Measurements from ENCODE around the gene COG1. TPM values are rescaled to one million over a fixed set of nuclear protein-coding genes. Genes with fewer than 3 reads are reported as not detected.

COG1 gene
- polyA plus RNA-seq, 1 of the 3 experiments (the other 2 are of a cell fraction) = 52.8 TPM

DNA sequence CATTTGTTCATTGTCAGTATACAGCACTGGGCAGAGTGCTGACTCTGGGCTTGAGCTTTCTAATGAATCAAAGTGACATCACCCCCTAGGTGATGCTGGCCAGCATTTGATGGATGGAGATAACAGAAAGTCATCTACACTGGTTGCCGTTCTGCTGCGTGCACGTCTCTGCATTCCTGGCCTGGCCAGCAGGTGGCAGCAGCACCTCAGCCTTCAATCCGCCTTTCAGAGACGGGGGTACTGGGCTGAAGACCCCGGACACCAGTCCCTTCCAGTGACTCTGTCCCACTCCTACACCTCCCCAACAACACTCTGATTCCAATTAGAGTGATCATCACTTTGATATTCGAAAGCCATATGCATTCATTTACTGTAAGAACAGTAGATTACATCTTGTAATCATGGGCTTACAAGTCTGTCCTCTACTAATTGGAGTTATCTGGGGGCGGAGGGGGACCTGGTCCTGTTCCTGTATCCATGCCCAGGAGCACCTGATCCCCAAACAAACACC is 62.9 kb downstream of the COG1 start (continued):
- TF ChIP-seq, protein P1, sequence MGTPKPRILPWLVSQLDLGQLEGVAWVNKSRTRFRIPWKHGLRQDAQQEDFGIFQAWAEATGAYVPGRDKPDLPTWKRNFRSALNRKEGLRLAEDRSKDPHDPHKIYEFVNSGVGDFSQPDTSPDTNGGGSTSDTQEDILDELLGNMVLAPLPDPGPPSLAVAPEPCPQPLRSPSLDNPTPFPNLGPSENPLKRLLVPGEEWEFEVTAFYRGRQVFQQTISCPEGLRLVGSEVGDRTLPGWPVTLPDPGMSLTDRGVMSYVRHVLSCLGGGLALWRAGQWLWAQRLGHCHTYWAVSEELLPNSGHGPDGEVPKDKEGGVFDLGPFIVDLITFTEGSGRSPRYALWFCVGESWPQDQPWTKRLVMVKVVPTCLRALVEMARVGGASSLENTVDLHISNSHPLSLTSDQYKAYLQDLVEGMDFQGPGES (IDR thresholded peaks at IDR 0.05; ENCODE audit: low read depth, low read length) = no peak
- TF ChIP-seq RXRA (IDR thresholded peaks at IDR 0.05; ENCODE audit: borderline replicate concordance, low read depth) (no peak), CHD2 (IDR thresholded peaks at IDR 0.05; ENCODE audit: low read length, partially characterized antibody) (peak; percentile 76), RAD21 (IDR thresholded peaks at IDR 0.05; ENCODE audit: low read length) (peak; percentile 100), YY1 (IDR thresholded peaks at IDR 0.05; ENCODE audit: low read depth) (no peak), ZBTB33 (IDR thresholded peaks at IDR 0.05; ENCODE audit: borderline replicate concordance, low read depth) (no peak), EP300 (IDR thresholded peaks at IDR 0.05; ENCODE audit: borderline replicate concordance in 1 of 2, low read depth in 1 of 2, low read length in 1 of 2) (peak in 1 of 2 experiments; percentile 94; a peak in 2 of 4 replicates)

DNA sequence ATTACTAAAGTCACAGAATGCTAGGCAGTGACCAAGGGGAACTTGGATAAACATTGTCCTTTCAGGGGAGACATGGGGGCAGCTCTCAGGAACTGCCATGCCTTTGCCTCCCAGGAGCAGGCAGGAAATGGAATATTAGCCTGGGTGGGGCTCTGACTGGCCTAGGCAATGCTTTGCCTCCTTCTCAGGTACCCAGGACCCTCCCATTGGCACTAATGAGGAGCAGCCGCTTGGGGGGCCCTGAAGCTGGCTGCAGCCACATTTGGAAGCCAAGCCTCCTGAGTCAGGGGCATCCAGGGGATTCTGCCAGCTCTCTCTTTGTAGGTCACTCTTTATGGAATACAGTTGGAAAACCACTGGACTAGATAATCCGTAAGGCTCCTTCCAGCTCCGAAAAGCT is 63.4 kb downstream of the COG1 start:
- no peak overlapping the region for H2AFZ ChIP-seq (ENCODE audit: low read depth)
- H3K27ac ChIP-seq (ENCODE audit: low read depth in 2 of 2, low read length in 1 of 2) = peak overlapping the region in 1 of 2 experiments; percentile 47; a peak in 2 of 4 replicates
- no peak overlapping the region for H3K4me2 ChIP-seq
- 94% methylated on average over 3 of the region's 3 CpGs for WGBS (ENCODE audit: low lambda C conversion rate)
- no peak for DNase-seq
- no peaks in the 10 kb centered on the region for H3K79me2 ChIP-seq (ENCODE audit: insufficient read depth)
- H3K36me3 ChIP-seq (replicated peaks in 1 of 2; ENCODE audit: control insufficient read depth in 1 of 2, insufficient read depth in 2 of 2, low read length in 1 of 2) = no peaks in the 10 kb centered on the region
- no peak overlapping the region for H3K9ac ChIP-seq
- H3K4me1 ChIP-seq (ENCODE audit: control insufficient read depth in 1 of 2, insufficient read depth in 2 of 2, low read depth in 1 of 2, low read length in 1 of 2) = peaks cover 0 to 14% of the 10 kb centered on the region in 2 experiments; a peak in 1 of 4 replicates
- H4K20me1 ChIP-seq (ENCODE audit: insufficient read depth) = no peaks in the 10 kb centered on the region
- ChIA-PET CTCF (interaction anchor here (0.7 to 22.4 kb wide), 36 partner anchors 9 to 943 kb away, joined by 3 to 691 read pairs (median 10); partner anchors contain the start of genes CDC42EP4 and COG1), POLR2A (interaction anchor here (1.0 to 2.6 kb wide), 3 partner anchors 24 to 113 kb away, joined by 3 to 15 read pairs (median 7); partner anchors contain the start of gene CDC42EP4)
- H3K9me3 ChIP-seq = no peaks in the 10 kb centered on the region
- no peaks in the 10 kb centered on the region for H3F3A ChIP-seq (replicated peaks; ENCODE audit: insufficient read depth)
- no peaks in the 10 kb centered on the region for H3K9me2 ChIP-seq
- H3K27me3 ChIP-seq (ENCODE audit: insufficient read depth) = no peaks in the 10 kb centered on the region
- no peak overlapping the region for H3K4me3 ChIP-seq (ENCODE audit: low read depth in 2 of 2, low read length in 1 of 2)
- TF ChIP-seq MXI1 (IDR thresholded peaks at IDR 0.05; ENCODE audit: low read depth, low read length) = no peak
- TF ChIP-seq, protein P2, sequence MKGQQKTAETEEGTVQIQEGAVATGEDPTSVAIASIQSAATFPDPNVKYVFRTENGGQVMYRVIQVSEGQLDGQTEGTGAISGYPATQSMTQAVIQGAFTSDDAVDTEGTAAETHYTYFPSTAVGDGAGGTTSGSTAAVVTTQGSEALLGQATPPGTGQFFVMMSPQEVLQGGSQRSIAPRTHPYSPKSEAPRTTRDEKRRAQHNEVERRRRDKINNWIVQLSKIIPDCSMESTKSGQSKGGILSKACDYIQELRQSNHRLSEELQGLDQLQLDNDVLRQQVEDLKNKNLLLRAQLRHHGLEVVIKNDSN (IDR thresholded peaks at IDR 0.05; ENCODE audit: borderline replicate concordance, low read depth) = no peak
- no peak for TF ChIP-seq FOXJ3 (CRISPR knock-in tag; IDR thresholded peaks at IDR 0.05)
- no peak for TF ChIP-seq MAX (IDR thresholded peaks at IDR 0.05; ENCODE audit: low read depth)
- no peak for TF ChIP-seq TEAD4 (IDR thresholded peaks at IDR 0.05; ENCODE audit: borderline replicate concordance, insufficient read depth)
- TF ChIP-seq RCOR1 (IDR thresholded peaks at IDR 0.05; ENCODE audit: low read length) = no peak
- TF ChIP-seq GATA2 (CRISPR knock-in tag; IDR thresholded peaks at IDR 0.05) = no peak
- TF ChIP-seq, protein P1 (IDR thresholded peaks at IDR 0.05; ENCODE audit: low read depth, low read length) = no peak
- TF ChIP-seq, protein P3, sequence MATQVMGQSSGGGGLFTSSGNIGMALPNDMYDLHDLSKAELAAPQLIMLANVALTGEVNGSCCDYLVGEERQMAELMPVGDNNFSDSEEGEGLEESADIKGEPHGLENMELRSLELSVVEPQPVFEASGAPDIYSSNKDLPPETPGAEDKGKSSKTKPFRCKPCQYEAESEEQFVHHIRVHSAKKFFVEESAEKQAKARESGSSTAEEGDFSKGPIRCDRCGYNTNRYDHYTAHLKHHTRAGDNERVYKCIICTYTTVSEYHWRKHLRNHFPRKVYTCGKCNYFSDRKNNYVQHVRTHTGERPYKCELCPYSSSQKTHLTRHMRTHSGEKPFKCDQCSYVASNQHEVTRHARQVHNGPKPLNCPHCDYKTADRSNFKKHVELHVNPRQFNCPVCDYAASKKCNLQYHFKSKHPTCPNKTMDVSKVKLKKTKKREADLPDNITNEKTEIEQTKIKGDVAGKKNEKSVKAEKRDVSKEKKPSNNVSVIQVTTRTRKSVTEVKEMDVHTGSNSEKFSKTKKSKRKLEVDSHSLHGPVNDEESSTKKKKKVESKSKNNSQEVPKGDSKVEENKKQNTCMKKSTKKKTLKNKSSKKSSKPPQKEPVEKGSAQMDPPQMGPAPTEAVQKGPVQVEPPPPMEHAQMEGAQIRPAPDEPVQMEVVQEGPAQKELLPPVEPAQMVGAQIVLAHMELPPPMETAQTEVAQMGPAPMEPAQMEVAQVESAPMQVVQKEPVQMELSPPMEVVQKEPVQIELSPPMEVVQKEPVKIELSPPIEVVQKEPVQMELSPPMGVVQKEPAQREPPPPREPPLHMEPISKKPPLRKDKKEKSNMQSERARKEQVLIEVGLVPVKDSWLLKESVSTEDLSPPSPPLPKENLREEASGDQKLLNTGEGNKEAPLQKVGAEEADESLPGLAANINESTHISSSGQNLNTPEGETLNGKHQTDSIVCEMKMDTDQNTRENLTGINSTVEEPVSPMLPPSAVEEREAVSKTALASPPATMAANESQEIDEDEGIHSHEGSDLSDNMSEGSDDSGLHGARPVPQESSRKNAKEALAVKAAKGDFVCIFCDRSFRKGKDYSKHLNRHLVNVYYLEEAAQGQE (IDR thresholded peaks at IDR 0.05; ENCODE audit: low read depth, low read length) = no peak
- no peak for TF ChIP-seq EP300 (IDR thresholded peaks at IDR 0.05; ENCODE audit: borderline replicate concordance in 1 of 2, low read depth in 1 of 2, low read length in 1 of 2)
- no peak for TF ChIP-seq MEF2A (IDR thresholded peaks at IDR 0.05; ENCODE audit: borderline replicate concordance, low read depth)
- no peak for TF ChIP-seq TCF12 (IDR thresholded peaks at IDR 0.05)
- TF ChIP-seq GABPA (IDR thresholded peaks at IDR 0.05; ENCODE audit: low read depth) = no peak
- no peak for TF ChIP-seq CTCF (IDR thresholded peaks at IDR 0.05)
- no peak for TF ChIP-seq RAD21 (IDR thresholded peaks at IDR 0.05; ENCODE audit: low read length)
